ENCODE data around the gene WWP2.

DNA sequence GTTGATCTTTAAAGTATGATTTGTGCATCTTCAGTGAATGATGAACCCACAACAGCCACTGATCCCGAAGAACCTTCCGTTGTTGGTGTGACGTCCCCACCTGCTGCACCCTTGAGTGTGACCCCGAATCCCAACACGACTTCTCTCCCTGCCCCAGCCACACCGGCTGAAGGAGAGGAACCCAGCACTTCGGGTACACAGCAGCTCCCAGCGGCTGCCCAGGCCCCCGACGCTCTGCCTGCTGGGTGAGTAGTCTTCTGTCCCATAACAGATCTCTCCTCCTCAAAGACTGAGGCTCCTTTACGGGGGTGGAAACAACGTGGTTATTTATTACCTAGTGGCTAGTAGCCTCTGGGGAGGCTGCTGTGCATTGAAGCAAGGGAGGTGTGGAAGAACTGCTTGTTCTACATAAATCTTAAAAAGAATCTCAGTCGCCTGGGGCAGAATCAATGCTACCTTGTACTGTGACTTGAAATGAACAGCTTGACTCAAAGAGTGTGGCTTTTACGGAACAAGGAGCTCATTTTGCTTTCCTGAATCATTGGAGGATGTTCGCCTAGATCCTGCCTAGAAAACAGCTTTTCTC lies 126.0 kb downstream of the WWP2 start:
- TF ChIP-seq, protein P1, sequence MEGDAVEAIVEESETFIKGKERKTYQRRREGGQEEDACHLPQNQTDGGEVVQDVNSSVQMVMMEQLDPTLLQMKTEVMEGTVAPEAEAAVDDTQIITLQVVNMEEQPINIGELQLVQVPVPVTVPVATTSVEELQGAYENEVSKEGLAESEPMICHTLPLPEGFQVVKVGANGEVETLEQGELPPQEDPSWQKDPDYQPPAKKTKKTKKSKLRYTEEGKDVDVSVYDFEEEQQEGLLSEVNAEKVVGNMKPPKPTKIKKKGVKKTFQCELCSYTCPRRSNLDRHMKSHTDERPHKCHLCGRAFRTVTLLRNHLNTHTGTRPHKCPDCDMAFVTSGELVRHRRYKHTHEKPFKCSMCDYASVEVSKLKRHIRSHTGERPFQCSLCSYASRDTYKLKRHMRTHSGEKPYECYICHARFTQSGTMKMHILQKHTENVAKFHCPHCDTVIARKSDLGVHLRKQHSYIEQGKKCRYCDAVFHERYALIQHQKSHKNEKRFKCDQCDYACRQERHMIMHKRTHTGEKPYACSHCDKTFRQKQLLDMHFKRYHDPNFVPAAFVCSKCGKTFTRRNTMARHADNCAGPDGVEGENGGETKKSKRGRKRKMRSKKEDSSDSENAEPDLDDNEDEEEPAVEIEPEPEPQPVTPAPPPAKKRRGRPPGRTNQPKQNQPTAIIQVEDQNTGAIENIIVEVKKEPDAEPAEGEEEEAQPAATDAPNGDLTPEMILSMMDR (IDR thresholded peaks at IDR 0.05) = no peak
- no peak for TF ChIP-seq POLR2A (IDR thresholded peaks at IDR 0.05)
- TF ChIP-seq EP300 (IDR thresholded peaks at IDR 0.05) = no peak
- TF ChIP-seq POLR2AphosphoS5 (IDR thresholded peaks at IDR 0.05) = no peak

Data from upper lobe of left lung (tissue), 4 donors.